ENCODE results near the gene CCDC178.

Gene CCDC178

DNA sequence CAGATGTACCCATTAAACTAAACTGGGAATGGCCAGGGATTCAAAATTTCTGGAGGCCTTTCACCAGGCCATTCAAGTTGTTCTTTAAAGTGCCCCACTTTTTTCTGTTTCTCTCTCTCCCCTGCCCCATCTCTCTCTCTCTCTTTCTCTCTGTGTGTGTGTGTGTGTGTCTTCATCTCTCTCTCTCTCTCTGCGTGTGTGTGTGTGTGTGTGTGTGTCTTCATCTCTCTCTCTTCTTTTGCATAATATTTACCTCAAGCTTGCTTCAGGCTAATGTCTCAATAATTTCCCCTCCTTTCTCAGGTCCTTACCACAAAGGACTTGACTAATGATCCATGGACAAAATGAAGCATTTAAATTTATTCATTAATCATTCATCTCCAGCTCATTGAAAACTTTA is 503.5 kb downstream of the CCDC178 start:
- no peaks in the 10 kb centered on the region for H3K4me1 ChIP-seq (ENCODE audit: control insufficient read depth, insufficient read depth, low read length)
- no peaks in the 10 kb centered on the region for H3K9me3 ChIP-seq (ENCODE audit: control insufficient read depth, low read length)
- no peak overlapping the region for H3K4me3 ChIP-seq (ENCODE audit: insufficient read depth, low read depth, low read length)
- no peaks in the 10 kb centered on the region for H3K27me3 ChIP-seq (ENCODE audit: control insufficient read depth, insufficient read depth, low read length, poor library complexity, severe bottlenecking)
- no peaks in the 10 kb centered on the region for H3K36me3 ChIP-seq (ENCODE audit: control insufficient read depth, insufficient read depth, low read length)
- no CpG with 5 or more reads among the region's 1 CpG for WGBS, 2 experiments
- H3K27ac ChIP-seq (ENCODE audit: insufficient read depth, low read depth, low read length, poor library complexity, severe bottlenecking), result no peak overlapping the region

DNA sequence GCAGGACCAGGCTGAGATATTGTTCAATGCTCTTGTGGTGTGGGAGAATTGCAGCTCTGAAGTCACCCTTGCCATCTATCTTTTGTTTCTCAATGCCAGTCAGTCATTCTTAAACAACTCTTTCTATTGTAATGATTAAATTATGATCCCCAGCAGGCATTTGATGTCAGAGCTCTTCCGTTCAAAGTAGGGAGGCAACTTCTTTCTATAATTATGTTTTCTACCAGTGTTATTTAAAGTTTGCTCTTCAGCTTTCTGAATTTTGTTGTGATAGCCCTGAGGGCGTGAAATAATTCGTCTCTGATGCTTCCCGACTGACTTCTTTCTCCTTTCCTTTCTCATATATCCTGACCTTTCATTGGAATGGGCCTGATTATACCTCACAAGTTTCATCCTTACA is 506.3 kb downstream of the CCDC178 start:
- no peaks in the 10 kb centered on the region for H3K9me3 ChIP-seq (ENCODE audit: control insufficient read depth, low read length)
- H3K27me3 ChIP-seq (ENCODE audit: control insufficient read depth, insufficient read depth, low read length, poor library complexity, severe bottlenecking), result no peaks in the 10 kb centered on the region
- H3K4me3 ChIP-seq (ENCODE audit: insufficient read depth, low read depth, low read length), result no peak overlapping the region
- no peaks in the 10 kb centered on the region for H3K36me3 ChIP-seq (ENCODE audit: control insufficient read depth, insufficient read depth, low read length)
- no peak overlapping the region for H3K27ac ChIP-seq (ENCODE audit: insufficient read depth, low read depth, low read length, poor library complexity, severe bottlenecking)
- 96 to 98% methylated on average over 4 of the region's 4 CpGs for WGBS, 2 experiments
- no peaks in the 10 kb centered on the region for H3K4me1 ChIP-seq (ENCODE audit: control insufficient read depth, insufficient read depth, low read length)

DNA sequence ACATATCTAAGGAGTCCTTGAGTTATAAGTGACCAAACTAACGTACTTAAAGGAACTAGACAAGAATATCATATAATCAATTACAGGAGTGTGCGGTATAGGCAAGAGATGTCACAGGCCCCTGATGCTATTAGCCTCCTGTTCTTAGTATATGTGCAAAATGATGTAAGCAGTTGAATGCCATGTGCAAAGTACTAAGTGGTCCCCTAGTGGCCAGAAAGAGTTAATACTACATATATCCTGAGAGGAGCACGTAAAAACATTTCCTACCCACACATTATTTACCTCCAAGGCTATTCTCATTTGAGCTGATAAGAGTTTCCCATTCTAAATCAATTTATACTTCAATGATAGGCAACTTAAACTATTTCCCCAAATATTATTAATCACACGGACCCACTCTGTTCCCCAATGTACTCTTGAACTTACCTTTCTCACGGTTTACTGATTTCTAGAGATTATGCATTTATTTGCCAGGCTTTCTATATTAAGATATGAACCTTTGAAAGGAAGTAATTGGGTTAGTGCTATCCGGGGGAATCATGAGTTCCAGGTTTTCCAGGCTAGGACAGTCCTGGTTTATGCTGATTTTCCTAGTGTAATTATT is 509.7 kb downstream of the CCDC178 start:
- no peaks in the 10 kb centered on the region for H3K36me3 ChIP-seq (ENCODE audit: control insufficient read depth, insufficient read depth, low read length)
- no peaks in the 10 kb centered on the region for H3K4me1 ChIP-seq (ENCODE audit: control insufficient read depth, insufficient read depth, low read length)
- no peak overlapping the region for H3K4me3 ChIP-seq (ENCODE audit: insufficient read depth, low read depth, low read length)
- no peak overlapping the region for H3K27ac ChIP-seq (ENCODE audit: insufficient read depth, low read depth, low read length, poor library complexity, severe bottlenecking)
- 66 to 71% methylated on average over 5 to 6 of the region's 6 CpGs for WGBS, 2 experiments
- H3K27me3 ChIP-seq (ENCODE audit: control insufficient read depth, insufficient read depth, low read length, poor library complexity, severe bottlenecking), result no peaks in the 10 kb centered on the region
- no peaks in the 10 kb centered on the region for H3K9me3 ChIP-seq (ENCODE audit: control insufficient read depth, low read length)

DNA sequence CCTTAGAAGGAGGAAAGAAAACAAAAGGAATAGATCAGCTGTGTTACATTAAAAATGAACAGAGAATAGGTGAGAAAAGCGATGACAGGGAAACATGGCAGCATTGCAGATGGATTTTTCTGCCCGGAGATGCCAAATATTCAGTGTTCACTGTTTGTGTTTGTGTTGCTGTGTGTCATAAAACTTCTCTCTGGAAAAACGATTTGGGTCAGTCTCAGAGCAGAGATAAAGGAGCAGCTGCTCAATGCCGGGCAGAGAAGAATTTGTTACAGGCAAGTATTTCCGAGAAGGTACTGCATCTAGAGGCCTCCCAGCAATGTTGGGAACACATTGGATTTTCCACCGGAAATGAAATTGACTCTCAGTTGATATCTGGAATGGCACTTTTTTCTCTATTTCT is 511.3 kb downstream of the CCDC178 start:
- Histone ChIP-seq H3K36me3 (ENCODE audit: control insufficient read depth, insufficient read depth, low read length) (no peaks in the 10 kb centered on the region), H3K27me3 (ENCODE audit: control insufficient read depth, insufficient read depth, low read length, poor library complexity, severe bottlenecking) (no peaks in the 10 kb centered on the region), H3K4me1 (ENCODE audit: control insufficient read depth, insufficient read depth, low read length) (no peaks in the 10 kb centered on the region), H3K9me3 (ENCODE audit: control insufficient read depth, low read length) (no peaks in the 10 kb centered on the region), H3K4me3 (ENCODE audit: insufficient read depth, low read depth, low read length) (no peak overlapping the region), H3K27ac (ENCODE audit: insufficient read depth, low read depth, low read length, poor library complexity, severe bottlenecking) (no peak overlapping the region)
- 87 to 90% methylated on average over 6 of the region's 6 CpGs for WGBS, 2 experiments

DNA sequence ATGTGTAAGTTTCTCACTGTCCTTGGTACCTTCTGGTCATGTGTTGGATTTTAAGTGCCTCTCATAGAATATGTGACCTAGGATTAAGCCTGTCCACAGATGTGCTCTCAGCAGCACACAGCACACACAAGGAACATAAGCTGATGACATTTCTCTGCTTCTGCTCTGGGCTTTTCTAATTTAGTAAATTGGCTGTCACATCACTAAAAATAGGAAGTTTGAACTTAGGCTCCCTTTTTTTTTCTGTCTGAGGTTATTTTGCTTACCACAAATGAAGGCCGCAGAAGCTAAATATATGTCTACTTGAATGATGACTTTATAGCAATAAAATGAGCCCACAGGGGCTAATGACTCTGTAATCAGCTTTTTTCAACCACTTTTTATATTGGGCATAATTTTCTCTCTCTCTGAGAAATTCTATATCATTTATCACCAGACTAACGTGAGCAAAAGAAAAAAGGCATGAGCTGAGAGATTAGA is 517.5 kb downstream of the CCDC178 start:
- Histone ChIP-seq H3K36me3 (ENCODE audit: control insufficient read depth, insufficient read depth, low read length) (no peaks in the 10 kb centered on the region), H3K9me3 (ENCODE audit: control insufficient read depth, low read length) (no peaks in the 10 kb centered on the region), H3K27me3 (ENCODE audit: control insufficient read depth, insufficient read depth, low read length, poor library complexity, severe bottlenecking) (no peaks in the 10 kb centered on the region), H3K4me3 (ENCODE audit: insufficient read depth, low read depth, low read length) (no peak overlapping the region), H3K4me1 (ENCODE audit: control insufficient read depth, insufficient read depth, low read length) (no peaks in the 10 kb centered on the region), H3K27ac (ENCODE audit: insufficient read depth, low read depth, low read length, poor library complexity, severe bottlenecking) (no peak overlapping the region)
- WGBS, 2 experiments, result 95 to 100% methylated on average over 1 to 2 of the region's 2 CpGs

DNA sequence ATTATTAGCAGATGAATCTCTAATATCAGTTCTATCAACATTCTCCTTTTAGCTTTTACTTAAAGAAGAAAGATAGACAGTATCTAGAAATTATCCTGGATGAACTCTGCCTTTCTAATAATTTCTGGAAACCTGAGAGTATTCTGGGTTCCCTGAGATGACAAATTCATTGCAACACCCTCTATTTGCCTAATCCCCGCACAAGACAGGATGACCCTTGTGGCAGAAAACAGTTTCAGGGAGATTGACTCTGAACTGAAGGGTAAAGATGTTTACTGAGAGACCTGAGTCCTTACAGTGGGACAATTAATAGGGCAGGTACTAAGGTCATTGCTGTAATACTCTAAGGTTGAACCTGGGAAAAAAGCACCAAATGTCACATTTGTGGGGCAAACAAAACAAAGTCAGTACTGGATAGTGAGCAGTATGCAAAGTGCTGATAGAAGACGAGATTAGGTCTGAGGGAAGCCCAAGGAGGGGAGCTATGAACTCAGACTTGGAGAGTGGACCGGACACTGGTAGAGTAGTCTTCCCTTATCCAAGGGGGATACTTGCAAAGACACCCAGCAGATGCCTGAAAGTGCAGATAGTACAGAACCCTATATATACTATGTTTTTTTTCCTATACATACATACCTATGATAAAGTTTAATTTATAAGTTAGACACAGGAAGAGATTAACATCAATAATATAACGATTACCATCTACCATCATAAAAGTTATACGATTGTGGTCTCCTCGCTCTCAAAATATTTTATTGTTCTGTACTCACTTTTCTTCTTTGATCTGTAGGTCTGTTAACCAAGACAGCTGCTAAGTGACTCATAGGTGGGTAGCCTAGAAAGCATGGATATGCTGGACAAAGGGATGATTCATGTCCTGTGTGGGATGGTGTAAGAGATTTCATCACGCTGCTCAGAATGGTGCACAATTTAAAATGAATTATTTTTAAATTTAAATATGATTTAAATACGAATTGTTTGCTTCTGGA is 519.4 kb downstream of the CCDC178 start:
- no peak overlapping the region for H3K27ac ChIP-seq (ENCODE audit: insufficient read depth, low read depth, low read length, poor library complexity, severe bottlenecking)
- H3K4me3 ChIP-seq (ENCODE audit: insufficient read depth, low read depth, low read length), result no peak overlapping the region
- H3K9me3 ChIP-seq (ENCODE audit: control insufficient read depth, low read length), result no peaks in the 10 kb centered on the region
- no peaks in the 10 kb centered on the region for H3K27me3 ChIP-seq (ENCODE audit: control insufficient read depth, insufficient read depth, low read length, poor library complexity, severe bottlenecking)
- H3K36me3 ChIP-seq (ENCODE audit: control insufficient read depth, insufficient read depth, low read length), result no peaks in the 10 kb centered on the region
- H3K4me1 ChIP-seq (ENCODE audit: control insufficient read depth, insufficient read depth, low read length), result no peaks in the 10 kb centered on the region
- 92 to 93% methylated on average over 7 to 8 of the region's 8 CpGs for WGBS, 2 experiments

DNA sequence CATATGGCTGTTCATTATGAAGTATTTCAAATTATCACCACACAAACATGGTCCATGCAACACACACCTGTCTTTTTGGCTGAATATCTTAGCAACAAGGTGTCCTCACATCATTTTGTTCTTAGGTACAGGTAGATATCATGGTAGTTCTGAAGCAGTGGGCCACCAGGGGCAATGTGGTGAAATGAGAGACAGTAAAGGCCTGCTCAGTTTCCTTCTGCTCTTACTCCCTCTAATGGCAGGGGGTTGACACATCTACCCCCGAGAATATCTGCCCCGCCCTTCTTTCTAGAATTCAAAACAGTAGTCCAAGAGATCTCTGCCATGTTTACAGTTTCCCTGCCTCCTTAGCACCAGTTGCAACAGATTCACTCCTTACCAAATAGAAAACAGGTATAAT is 520.7 kb downstream of the CCDC178 start:
- Histone ChIP-seq H3K36me3 (ENCODE audit: control insufficient read depth, insufficient read depth, low read length) (no peaks in the 10 kb centered on the region), H3K4me1 (ENCODE audit: control insufficient read depth, insufficient read depth, low read length) (no peaks in the 10 kb centered on the region), H3K9me3 (ENCODE audit: control insufficient read depth, low read length) (no peaks in the 10 kb centered on the region), H3K27ac (ENCODE audit: insufficient read depth, low read depth, low read length, poor library complexity, severe bottlenecking) (no peak overlapping the region), H3K4me3 (ENCODE audit: insufficient read depth, low read depth, low read length) (no peak overlapping the region), H3K27me3 (ENCODE audit: control insufficient read depth, insufficient read depth, low read length, poor library complexity, severe bottlenecking) (no peaks in the 10 kb centered on the region)
- 6 to 20% methylated on average over 2 of the region's 2 CpGs for WGBS, 2 experiments

DNA sequence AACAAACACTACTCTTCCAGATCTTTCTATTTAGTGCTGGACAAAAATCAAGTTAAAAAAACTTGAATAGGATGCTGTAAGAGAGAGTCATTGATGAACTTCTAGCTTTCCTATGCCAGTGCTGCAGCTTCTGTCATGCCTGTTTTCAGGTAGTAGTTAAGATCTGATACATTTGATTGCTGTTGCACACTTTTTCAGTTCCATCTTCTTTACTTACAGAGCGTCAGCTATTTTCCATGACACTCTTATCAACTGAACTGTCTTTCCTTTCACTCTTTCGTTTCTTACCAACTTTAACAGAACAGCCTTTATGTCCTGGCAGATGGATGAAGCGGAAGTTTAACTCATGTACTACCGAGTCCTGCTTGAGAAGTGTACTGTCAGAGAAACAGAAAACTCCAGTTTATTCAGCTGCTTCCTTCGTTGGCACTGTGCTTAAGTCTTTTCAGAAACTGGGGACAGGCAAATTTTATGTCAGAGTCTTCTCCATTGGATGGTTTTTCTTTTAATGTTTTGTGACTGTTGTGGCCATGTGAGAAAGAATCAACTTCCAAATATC is 521.8 kb downstream of the CCDC178 start:
- no peaks in the 10 kb centered on the region for H3K36me3 ChIP-seq (ENCODE audit: control insufficient read depth, insufficient read depth, low read length)
- H3K9me3 ChIP-seq (ENCODE audit: control insufficient read depth, low read length), result no peaks in the 10 kb centered on the region
- H3K4me1 ChIP-seq (ENCODE audit: control insufficient read depth, insufficient read depth, low read length), result no peaks in the 10 kb centered on the region
- no peak overlapping the region for H3K4me3 ChIP-seq (ENCODE audit: insufficient read depth, low read depth, low read length)
- WGBS, 2 experiments, result 88 to 91% methylated on average over 5 of the region's 5 CpGs
- no peak overlapping the region for H3K27ac ChIP-seq (ENCODE audit: insufficient read depth, low read depth, low read length, poor library complexity, severe bottlenecking)
- no peaks in the 10 kb centered on the region for H3K27me3 ChIP-seq (ENCODE audit: control insufficient read depth, insufficient read depth, low read length, poor library complexity, severe bottlenecking)

DNA sequence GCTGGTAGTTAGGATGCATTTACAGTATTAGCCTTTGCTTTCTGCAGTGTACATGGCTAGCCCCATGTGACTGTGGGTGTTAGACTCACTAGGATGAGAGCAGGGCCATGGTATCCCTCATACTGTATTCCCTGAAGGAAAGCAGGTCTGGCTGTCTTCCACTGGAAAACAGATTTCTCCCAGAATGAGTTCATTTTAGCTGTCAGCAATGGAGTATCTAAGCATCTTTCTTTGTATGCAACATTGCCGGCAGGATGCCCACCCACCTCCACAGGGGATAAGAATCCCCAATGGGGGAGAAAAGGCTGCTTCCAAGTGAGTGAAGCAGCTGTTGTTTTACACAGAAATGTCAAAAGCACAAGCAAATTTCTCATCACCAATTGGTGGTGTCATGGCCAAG is 525.0 kb downstream of the CCDC178 start:
- no peak overlapping the region for H3K4me3 ChIP-seq (ENCODE audit: insufficient read depth, low read depth, low read length)
- no peaks in the 10 kb centered on the region for H3K36me3 ChIP-seq (ENCODE audit: control insufficient read depth, insufficient read depth, low read length)
- H3K4me1 ChIP-seq (ENCODE audit: control insufficient read depth, insufficient read depth, low read length), result no peaks in the 10 kb centered on the region
- no peaks in the 10 kb centered on the region for H3K9me3 ChIP-seq (ENCODE audit: control insufficient read depth, low read length)
- no peaks in the 10 kb centered on the region for H3K27me3 ChIP-seq (ENCODE audit: control insufficient read depth, insufficient read depth, low read length, poor library complexity, severe bottlenecking)
- WGBS, 2 experiments, result 41% methylated on average over 1 of the region's 1 CpG; no CpG with 5 or more reads in 1 of the 2 experiments
- H3K27ac ChIP-seq (ENCODE audit: insufficient read depth, low read depth, low read length, poor library complexity, severe bottlenecking), result no peak overlapping the region

DNA sequence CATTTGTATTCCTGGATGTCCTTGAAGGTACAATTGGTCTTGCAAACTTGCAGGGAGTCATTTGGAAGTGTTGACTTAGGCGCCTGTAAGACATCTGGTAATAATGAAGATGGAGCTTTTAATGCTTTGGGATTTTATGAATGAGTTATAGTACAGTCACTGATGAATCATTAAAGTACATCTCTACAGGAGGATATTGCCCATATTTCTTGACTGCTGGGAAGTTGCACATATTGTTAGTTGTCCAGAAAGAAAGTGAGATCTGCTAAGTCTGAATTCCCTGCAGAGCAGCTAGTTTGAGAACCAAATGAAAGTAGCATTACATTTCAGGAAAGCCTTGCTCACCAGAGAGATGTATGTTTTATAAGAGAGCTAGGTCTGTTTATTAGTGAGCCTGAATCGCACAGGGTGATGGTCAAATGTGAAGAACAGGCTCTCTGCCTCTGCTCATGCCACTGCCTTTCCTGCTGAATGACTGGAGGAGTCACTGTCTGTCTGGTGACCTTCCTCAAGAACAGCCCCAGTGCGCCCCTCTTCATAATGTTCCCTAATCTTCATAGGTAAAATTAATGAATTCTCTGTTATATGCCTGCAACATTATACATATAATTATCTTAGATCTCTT is 528.7 kb downstream of the CCDC178 start:
- no peaks in the 10 kb centered on the region for H3K9me3 ChIP-seq (ENCODE audit: control insufficient read depth, low read length)
- no peaks in the 10 kb centered on the region for H3K36me3 ChIP-seq (ENCODE audit: control insufficient read depth, insufficient read depth, low read length)
- no peaks in the 10 kb centered on the region for H3K27me3 ChIP-seq (ENCODE audit: control insufficient read depth, insufficient read depth, low read length, poor library complexity, severe bottlenecking)
- no peaks in the 10 kb centered on the region for H3K4me1 ChIP-seq (ENCODE audit: control insufficient read depth, insufficient read depth, low read length)
- H3K27ac ChIP-seq (ENCODE audit: insufficient read depth, low read depth, low read length, poor library complexity, severe bottlenecking), result no peak overlapping the region
- no peak overlapping the region for H3K4me3 ChIP-seq (ENCODE audit: insufficient read depth, low read depth, low read length)
- 88 to 100% methylated on average over 3 of the region's 3 CpGs for WGBS, 2 experiments
